HepG2 (cell line): ENCODE data around the gene ARL16. TPM values are rescaled to one million over a fixed set of nuclear protein-coding genes. Genes with fewer than 3 reads are reported as not detected.

Experiments used
- AKNA ChIP-seq: sonication (generic); formaldehyde crosslinking; IDR thresholded peaks from 2 replicates; pipeline ENCODE4 v1.4.0; 2020; ENCODE audit warnings: missing genetic modification reagents, borderline replicate concordance
- IRF9 ChIP-seq: sonication (generic); formaldehyde crosslinking; IDR thresholded peaks from 2 replicates; pipeline ENCODE4 v1.8.0; 2022; ENCODE audit warnings: missing genetic modification reagents, mild to moderate bottlenecking, borderline replicate concordance
- NR2C2 ChIP-seq: sonication (generic); formaldehyde crosslinking; IDR thresholded peaks from 2 replicates; pipeline ENCODE4 v1.4.0; 2020; ENCODE audit warnings: missing genetic modification reagents, mild to moderate bottlenecking, moderate library complexity, borderline replicate concordance
- RARA ChIP-seq: IDR thresholded peaks from 2 replicates; pipeline ENCODE4 v1.6.1; 2016; ENCODE audit warnings: missing genetic modification reagents, missing compliant biosample characterization
- RFX5 ChIP-seq: IDR thresholded peaks from 2 replicates; pipeline ENCODE4 v1.6.1; 2011; ENCODE audit warnings: low read depth, low read length, improper control_type of control experiment
- SMYD3 ChIP-seq: sonication (generic); formaldehyde crosslinking; IDR thresholded peaks from 2 replicates; pipeline ENCODE4 v1.8.1; 2023; ENCODE audit warnings: mild to moderate bottlenecking, missing genetic modification reagents
- ZFAT ChIP-seq: sonication (generic); formaldehyde crosslinking; conservative IDR thresholded peaks from 2 replicates; pipeline ENCODE4 v1.8.1; 2023; ENCODE audit warnings: missing genetic modification reagents, inconsistent platforms
- ZNF281 ChIP-seq: sonication (generic); formaldehyde crosslinking; IDR thresholded peaks from 2 replicates; pipeline ENCODE4 v1.4.0; 2020; ENCODE audit warnings: missing genetic modification reagents, borderline replicate concordance
- ZNF343 ChIP-seq: sonication (generic); formaldehyde crosslinking; IDR thresholded peaks from 2 replicates; pipeline ENCODE4 v1.4.0; 2020; ENCODE audit warnings: mild to moderate bottlenecking, missing genetic modification reagents
- ZNF775 ChIP-seq: sonication (generic); formaldehyde crosslinking; IDR thresholded peaks from 2 replicates; pipeline ENCODE4 v1.4.0; 2020; ENCODE audit warnings: missing genetic modification reagents, mild to moderate bottlenecking, moderate library complexity, borderline replicate concordance
- polyA plus RNA-seq, 8 experiments: library from polyadenylated mRNA; depleted of rRNA in 3 of 8; stranded (reverse) in 7 of 8; unstranded in 1 of 8; fragments of >200 nt; fragmentation: Illumina TruSeq in 4 of 8; extraction: Trizol in 4 of 8; gene quantifications; 2 replicates each; pipeline versions ENCODE4 v1.2.1 to v1.2.3, GENCODE V29; 2011 to 2016; ENCODE audit warnings: low read depth in 4 of 8, missing spikeins in 1 of 8, mixed read lengths in 1 of 8; ENCODE audit not compliant: insufficient read depth in 1 of 8
- total RNA-seq, 5 experiments: library from RNA; depleted of rRNA; stranded (reverse); fragments of >200 nt; fragmentation: Illumina TruSeq; extraction: Trizol; gene quantifications; 2 replicates each; pipeline ENCODE4 v1.2.3, GENCODE V29; 2016; ENCODE audit warnings: low read depth in 1 of 5
- TF ChIP-seq, protein P1 (sequence below): sonication (generic); formaldehyde crosslinking; IDR thresholded peaks from 2 replicates; pipeline ENCODE4 v1.5.0; 2020; ENCODE audit warnings: mild to moderate bottlenecking, missing genetic modification reagents
- TF ChIP-seq, protein P2 (sequence below): fragments of 450-650 bp; IDR thresholded peaks from 2 replicates; pipeline ENCODE4 v1.6.1; 2016

ARL16 gene
- total and polyA plus RNA-seq, 2 of the 13 experiments (the other 11 are each of a cell fraction or from before 2014, with no cell fraction given), result 20.8 to 30.8 TPM

GRCh38 chr17:81652906-81653771 lies 30.5 kb downstream of the ARL16 start (continued):
- TF ChIP-seq ZNF775 (CRISPR knock-in tag) (no peak), ZNF343 (no peak), AKNA (CRISPR knock-in tag) (no peak), RARA (0 out of 2 replicates have a peak, but pooled peaks have one; percentile 13), ZFAT (no peak), IRF9 (CRISPR knock-in tag) (no peak), ZNF281 (CRISPR knock-in tag) (peak; percentile 29; the same call in 1 of the 2 replicates), SMYD3 (CRISPR knock-in tag) (no peak), RFX5 (no peak), NR2C2 (CRISPR knock-in tag) (no peak)
- TF ChIP-seq, protein P1, sequence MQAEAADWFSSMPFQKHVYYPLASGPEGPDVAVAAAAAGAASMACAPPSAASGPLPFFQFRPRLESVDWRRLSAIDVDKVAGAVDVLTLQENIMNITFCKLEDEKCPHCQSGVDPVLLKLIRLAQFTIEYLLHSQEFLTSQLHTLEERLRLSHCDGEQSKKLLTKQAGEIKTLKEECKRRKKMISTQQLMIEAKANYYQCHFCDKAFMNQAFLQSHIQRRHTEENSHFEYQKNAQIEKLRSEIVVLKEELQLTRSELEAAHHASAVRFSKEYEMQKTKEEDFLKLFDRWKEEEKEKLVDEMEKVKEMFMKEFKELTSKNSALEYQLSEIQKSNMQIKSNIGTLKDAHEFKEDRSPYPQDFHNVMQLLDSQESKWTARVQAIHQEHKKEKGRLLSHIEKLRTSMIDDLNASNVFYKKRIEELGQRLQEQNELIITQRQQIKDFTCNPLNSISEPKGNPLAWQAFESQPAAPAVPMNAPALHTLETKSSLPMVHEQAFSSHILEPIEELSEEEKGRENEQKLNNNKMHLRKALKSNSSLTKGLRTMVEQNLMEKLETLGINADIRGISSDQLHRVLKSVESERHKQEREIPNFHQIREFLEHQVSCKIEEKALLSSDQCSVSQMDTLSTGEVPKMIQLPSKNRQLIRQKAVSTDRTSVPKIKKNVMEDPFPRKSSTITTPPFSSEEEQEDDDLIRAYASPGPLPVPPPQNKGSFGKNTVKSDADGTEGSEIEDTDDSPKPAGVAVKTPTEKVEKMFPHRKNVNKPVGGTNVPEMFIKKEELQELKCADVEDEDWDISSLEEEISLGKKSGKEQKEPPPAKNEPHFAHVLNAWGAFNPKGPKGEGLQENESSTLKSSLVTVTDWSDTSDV (CRISPR knock-in tag), result 0 out of 2 replicates have a peak, but pooled peaks have one; percentile 1
- TF ChIP-seq, protein P2, sequence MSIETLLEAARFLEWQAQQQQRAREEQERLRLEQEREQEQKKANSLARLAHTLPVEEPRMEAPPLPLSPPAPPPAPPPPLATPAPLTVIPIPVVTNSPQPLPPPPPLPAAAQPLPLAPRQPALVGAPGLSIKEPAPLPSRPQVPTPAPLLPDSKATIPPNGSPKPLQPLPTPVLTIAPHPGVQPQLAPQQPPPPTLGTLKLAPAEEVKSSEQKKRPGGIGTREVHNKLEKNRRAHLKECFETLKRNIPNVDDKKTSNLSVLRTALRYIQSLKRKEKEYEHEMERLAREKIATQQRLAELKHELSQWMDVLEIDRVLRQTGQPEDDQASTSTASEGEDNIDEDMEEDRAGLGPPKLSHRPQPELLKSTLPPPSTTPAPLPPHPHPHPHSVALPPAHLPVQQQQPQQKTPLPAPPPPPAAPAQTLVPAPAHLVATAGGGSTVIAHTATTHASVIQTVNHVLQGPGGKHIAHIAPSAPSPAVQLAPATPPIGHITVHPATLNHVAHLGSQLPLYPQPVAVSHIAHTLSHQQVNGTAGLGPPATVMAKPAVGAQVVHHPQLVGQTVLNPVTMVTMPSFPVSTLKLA, result no peak
